Gastrocnemius medialis (tissue), 4 donors: Measurements from ENCODE around the gene IKZF3.

ENCODE experiments used
- CTCF ChIP-seq, 5 experiments: fragments of 450-650 bp in 3 of 5; fragments of 200-600 bp in 2 of 5; sonication (generic) in 2 of 5; IDR thresholded peaks in 4 of 5; conservative IDR thresholded peaks in 1 of 5; 1 replicate in 4 of 5; 2 replicates in 1 of 5; pipeline ENCODE4 v1.5.1; 2016 to 2019; ENCODE audit warnings: antibody characterized with exemption in 5 of 5, mild to moderate bottlenecking in 3 of 5, moderate library complexity in 3 of 5
- POLR2A ChIP-seq, 2 donors: fragments of 450-650 bp; IDR thresholded peaks; one replicate each; pipeline ENCODE4 v1.6.1; 2017; ENCODE audit warnings: antibody characterized with exemption in 2 of 2, mild to moderate bottlenecking in 2 of 2, moderate library complexity in 2 of 2

DNA sequence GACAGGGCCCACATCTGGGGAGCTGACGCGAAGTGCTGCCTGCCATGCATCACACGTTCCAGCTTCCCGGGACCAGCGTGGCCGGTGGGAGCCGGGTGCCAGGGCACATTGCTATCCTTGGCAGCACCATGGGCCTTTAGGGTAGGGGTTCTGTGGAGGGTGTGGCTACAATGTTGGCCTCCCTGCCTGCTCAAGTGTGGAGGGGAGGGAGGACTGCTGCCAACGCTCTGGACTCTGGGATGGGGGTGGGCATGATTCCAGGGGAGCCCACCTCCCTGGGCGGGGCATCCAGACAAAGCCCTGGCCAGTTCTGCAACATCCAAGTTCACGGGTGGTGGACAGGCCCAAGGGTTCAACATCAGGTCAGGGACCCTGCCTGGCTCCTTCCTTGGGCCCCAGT is 112.5 kb downstream of the IKZF3 start:
- TF ChIP-seq CTCF (IDR thresholded peaks at IDR 0.05 in 4 of 5, conservative IDR thresholded peaks at IDR 0.05 in 1 of 5) (no peak), POLR2A (IDR thresholded peaks at IDR 0.05) (no peak)
